DMS 273 (cell line): ENCODE data around the gene ALDH5A1.
A peak's percentile ranks its signal among the peaks of the same experiment; 100 is the strongest.

Experiments
- DNase-seq: peaks from one replicate; lab custom pipeline; 2025; ENCODE audit not compliant: unreplicated experiment; lab: John Stamatoyannopoulos, UW

The ALDH5A1 gene

DNA sequence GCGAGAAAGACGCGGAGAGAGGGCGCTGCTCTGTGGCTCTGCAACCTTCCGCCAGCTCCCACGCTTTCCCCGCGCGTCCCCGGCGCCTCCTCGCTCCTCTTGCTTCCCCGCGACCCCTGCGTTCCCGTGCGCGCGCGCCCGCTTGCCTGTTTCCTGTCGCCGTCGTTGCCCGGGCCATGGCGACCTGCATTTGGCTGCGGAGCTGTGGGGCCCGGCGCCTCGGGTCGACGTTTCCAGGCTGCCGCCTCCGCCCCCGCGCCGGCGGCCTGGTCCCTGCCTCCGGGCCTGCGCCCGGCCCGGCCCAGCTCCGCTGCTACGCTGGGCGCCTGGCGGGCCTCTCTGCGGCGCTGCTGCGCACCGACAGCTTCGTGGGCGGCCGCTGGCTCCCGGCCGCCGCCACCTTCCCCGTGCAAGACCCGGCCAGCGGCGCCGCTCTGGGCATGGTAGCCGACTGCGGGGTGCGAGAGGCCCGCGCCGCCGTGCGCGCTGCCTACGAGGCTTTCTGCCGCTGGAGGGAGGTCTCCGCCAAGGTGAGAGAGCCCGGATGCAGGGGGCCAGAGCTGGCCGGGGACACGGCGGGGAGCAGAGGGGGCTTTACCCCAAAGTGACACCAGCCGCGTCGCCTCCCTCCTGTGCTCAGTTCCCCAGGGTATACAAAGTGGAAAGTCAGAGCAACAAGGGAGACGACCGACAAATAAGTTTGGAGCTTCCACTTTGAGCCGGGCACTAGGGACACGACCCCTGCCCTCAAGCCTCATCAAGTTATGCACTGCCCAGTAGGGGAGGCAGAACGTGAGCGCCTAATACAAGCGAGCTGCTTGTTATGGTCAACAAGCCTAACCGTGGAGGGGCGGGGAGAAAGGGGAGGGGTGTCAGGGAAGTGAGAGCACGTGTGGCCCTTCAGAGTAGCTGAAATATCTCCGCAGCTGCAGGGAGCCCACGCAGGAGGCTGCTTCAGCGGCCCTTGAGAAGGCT, at the start of gene ALDH5A1:
TSS of gene ALDH5A1 (plus strand) at position 149 of the 975 bp plus-strand sequence. CDS start at position 177, 28 bp downstream.
- peak; percentile 89 for DNase-seq

DNA sequence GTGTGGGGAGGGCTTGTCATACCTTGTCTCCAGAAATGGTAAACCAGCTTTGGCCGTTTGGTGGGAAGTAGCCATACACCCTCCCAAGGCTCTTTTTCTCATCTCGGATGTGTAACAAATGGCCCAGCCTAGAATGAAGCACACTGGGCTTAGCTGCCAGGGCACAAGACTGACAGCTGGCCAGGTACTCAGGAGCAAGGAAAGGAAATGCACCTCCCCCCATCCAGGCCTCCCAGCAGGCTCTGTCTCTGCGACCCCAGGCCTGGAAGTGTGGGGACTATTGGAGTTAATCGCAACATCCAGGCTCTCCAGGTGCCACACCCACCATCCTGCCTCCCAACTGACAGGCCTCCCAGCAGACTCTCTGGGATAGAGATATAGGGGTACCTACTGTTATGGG, 49.1 kb upstream of the ALDH5A1 start:
- no peak for DNase-seq

DNA sequence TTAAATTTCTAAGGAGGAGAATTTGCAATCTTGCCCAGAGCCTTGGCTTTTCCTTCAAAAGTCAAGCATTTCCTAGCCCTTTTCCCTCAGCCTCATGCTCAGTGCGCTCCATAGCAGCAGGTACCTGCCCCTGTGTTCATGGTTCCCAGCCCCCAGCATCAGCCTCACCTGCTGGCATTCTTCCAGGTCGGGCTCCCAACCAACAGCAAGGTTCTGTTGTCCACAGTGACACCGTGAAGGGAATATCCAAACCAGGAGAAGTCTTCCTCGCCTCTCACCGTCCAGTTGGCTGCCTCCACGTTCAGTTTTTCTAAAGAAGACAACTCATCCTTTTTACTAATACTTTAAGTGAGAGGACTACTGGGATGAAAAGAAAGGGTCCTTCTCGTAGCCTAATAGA, 48.1 kb upstream of the ALDH5A1 start:
- DNase-seq: no peak

DNA sequence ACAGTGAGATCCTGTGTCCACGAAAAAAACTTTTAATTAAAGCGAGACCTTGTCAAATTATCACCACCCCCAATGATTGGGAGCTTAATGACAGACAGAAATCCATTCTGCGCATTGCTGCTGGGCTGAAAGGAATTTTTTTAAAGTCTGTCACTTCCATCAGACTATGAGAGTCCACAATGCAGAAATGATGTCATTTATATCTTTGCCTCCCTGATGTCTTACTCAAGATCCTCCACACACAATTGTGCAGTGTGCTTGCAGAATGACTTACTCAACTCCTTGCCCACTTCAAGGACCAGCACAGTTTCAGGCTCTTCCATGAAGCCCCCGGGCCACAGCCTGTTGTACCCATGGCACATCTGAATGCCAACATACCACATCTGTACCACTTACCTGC, 46.4 kb upstream of the ALDH5A1 start:
- DNase-seq: no peak

DNA sequence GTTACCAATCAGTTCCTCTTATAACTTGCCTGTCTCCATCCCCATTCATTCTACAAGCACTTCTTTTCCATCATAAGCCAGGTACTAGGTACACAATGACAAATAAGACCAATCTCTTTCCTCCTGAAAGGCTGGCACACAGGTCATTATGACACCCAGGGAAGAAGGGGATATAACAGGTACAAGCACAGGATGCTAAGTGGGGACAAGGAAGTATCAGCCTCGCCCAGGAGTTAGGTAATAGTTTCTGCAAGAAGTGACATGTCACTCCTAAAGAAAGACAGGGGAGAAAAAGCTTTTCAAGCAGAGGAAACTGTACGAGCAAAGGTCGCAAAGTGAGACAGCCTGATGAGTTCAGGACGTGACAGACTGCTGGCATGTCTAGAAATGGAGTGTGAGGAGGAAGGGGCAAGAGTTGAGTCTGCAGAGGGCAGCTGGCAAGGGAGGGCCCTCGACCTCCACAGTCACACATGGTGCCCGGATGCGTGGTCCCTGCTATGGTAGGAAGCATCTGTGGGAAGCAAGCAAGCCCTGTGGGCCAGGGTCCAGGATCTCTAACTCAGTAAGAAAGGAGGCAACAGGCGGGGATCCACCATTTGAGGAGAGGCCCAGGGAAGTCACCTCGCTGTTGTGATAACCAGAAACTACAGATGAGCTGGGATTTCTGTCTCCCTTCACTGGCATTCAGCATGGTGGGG, 45.8 kb upstream of the ALDH5A1 start:
- DNase-seq: no peak

DNA sequence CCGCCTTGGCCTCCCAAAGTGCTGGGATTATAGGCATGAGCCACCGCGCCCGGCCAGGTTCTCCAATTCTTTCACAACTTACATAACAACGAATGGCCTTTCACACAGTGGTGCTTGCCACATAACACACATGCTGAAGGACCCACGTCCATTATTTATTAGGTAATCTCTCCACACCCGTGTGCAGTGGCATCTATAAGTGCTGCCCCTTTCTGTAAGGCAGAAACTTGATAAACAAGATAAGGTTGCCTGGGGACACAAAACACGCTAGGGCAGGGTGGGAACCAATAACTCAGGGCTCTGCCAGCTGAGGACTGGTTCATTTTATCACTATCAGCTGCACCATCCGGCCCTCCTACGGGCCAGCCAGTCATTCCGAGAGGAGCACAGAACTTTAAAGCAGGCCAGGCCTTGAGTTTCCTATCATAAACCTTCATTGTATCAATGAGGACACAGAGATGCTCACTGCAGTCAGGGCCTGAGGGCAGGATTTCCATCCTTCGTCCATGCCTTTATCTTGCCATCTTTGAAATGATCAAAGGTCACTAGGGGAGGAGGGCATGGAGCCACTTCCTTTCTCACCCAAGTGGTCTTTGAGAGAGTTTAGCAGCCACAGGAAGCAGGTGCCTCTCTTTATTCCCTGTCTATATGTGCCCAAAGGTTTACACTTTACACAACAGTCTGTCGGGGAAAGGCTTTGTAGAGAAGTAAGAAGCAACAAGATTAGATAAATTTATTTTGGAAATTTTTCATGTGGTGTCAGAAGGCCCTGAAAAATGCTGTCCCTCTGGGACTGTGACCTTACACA, 43.0 kb upstream of the ALDH5A1 start:
- no peak for DNase-seq

DNA sequence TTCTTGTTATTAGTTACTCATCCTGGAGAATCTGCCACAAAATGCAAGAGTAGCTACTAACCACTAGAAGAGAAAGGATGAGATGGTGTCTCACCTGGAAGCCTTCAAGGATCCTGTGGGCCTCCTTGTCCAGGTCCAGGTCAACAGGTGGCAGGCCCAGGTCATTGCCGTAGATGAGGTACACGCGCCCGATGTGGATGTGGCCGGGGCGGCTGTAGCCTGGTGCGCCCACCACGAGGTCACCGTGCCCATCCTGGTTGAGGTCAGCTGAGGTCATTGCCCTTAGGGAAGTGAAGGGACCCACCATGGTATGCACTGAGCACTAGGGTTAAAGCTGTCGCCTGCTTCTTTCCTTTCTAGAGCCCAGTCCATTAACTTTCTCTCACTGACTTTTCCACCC, 40.8 kb upstream of the ALDH5A1 start:
- no peak for DNase-seq

DNA sequence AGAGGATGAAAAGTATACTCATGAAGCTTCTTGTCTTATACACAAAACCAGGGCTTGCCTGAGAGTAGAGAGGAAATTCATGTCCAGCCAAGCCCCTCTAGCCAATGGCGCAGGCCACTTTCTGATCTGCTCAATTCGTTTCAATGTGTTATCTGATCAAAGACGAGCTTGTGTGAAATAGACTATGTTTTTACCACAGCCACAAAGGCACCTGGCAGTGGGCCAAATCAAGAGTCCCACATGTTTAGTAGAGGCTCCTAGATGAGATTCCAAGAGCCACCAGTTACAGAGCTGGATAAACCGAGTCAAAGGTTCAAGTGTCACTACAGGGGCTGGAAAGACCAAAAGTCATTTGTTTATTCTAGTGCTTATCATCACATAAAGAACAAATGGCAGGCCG, 40.3 kb upstream of the ALDH5A1 start:
- no peak for DNase-seq

DNA sequence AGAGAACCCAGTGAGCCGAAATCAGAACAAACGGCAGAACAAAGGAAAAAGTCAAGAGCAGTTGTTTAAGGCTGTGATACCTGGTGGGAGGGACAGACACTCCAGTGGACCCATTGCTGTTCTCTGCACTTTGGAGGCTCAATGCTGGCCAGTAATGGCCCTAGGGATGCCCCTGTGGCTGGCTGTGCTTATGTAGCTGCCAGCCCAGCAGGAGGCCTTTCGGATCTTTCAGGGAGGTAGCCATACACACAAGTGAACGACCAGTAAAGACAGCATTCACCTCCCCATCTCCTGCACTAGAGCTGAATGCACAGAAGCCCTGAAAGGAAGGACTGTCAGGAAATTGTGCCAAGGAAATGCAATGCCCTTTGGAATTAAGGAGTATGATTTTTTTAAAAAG, 39.7 kb upstream of the ALDH5A1 start:
- no peak for DNase-seq

DNA sequence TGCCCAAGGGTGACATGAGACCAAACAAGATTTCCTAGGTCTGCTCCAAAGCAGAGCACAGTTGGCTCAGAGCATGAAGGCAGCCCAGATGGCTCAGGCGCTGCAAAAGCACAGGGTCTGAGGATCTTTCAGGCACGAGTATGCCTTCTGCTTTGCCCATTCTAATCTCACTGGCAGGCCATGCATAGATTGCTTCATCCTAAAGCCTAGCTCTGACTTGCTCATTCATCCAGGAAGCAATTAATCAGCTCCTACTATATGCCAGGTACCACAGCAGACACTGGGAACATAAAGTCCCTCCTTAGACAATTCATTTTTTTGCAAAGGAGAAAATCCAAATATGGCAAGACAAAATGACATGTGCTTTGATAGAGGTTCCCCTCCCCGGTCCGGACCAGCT, 36.6 kb upstream of the ALDH5A1 start:
- peak; percentile 19 for DNase-seq

DNA sequence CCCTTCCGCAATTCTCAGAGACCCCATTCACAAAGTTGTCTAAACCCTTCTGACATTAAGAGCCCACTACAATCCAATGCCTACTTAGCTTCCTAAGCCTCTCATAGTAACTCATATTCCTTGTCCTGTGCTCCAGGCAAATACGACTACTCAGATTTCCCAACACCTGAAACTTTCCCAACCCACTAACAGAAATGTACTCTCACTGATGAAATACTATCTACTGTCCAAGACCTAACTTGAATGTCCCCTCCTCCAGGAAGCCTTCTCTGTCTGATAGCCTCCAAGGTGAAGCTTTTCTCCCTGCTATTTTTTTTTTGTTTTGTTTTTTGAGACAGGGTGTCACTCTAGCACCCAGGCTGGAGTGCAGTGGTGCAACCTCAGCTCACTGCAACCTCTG, 35.8 kb upstream of the ALDH5A1 start:
- DNase-seq: no peak

DNA sequence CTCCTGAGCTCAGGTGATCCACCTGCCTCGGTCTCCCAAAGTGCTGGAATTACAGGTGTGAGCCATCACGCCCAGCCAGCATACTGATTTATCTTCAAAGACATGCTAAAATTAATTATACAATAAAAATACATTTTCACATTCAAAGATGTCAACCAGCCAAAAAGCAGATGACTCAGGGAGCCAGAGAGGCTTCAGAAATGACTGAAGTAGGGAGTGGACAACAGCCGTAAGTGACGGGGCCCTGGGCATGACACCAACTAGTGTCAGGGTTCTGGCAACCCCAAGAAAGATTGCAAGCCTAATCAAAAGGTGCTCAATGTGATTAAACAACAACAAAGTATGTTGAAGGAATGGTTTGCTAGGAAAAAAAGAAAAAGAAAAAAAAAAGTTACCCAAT, 33.8 kb upstream of the ALDH5A1 start:
- no peak for DNase-seq

DNA sequence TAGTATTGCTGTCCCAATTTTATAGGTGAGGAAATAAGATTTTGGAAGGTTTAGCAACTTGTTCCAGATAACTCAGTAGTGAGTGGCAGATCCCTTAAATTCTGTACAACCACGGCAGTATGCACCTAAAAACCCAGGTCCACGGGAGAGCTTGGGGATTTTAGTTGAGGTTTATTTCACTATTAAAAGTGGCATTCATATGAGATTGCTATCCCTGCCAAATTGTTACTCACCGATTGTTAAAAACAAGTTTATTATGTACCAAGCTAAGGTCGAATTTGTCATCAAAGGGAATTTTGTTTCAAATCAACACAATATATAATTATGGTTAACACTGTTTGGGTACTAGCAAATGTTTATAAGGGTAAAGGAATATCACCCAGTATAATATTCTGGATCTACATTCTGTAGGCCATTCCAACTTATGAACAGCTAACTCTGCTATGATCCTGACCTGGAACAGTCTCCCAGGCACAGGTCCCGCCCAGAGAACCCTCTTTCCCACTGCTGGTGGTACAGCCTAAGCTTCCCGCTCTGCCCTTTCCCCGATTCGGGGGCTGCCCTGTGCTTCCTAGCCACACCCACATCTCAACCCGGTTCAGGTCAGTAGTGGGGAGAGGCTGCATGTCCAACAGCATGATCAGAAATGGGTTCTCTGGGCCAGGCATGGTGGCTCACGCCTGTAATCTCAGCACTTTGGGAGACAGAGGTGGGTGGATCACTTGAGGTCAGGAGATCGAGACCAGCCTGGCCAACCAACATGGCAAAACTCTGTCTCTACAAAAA, 30.3 kb upstream of the ALDH5A1 start:
- no peak for DNase-seq

DNA sequence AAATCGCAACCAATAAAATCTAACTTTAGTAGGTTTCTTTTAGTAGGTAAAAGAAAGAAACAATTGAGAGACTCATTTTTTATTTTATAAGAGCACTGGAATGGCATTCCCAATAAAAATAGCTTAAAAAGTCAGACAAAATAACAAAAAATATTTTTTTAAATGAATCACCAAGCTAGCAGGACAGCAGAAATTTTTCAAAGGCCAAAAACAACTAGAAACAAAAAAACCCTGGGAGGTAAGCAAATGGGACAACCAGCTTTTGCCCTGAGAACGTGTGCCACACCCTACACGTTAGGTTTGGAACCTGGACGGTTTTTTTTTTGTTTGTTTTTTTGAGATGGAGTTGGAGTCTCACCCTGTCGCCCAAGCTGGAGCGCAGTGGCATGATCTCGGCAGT, 25.0 kb upstream of the ALDH5A1 start:
- DNase-seq: no peak

DNA sequence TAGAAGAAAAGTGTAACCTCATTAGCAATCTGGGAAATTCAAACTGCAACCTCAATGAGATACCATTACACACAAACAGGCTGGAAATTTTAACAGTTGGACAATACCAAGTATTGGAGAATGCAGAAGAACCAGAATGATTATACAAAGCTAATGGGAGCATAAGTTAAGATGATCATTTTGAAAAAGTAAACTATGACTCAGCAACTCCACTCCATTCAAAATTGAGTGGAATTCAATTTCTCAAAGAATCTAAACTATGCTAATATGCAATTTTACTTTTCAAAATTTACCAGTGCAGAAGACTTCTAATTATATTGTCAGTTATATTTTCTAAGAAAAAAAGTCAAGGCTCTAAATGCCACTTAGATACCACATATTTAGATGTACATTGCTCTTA, 22.6 kb upstream of the ALDH5A1 start:
- DNase-seq: no peak

DNA sequence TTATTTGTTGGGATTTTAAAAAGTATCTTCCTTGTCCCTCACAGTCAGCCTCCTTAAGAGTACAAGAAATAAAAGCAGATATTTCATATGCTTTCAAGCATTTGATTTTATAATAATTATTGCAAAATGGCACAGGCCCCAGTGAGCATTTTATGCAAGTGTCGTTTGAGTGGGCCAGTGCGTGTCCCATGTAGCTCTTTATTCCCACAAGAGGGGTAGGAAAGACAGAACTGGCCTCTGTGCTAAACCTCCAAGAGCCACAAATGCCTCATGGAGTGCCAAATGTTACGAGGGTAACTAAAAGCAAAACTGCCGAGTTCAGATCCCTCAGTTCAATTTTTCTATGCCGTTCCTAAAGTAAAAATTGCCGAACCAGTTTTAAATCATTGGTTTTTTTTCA, 18.1 kb upstream of the ALDH5A1 start:
- no peak for DNase-seq

DNA sequence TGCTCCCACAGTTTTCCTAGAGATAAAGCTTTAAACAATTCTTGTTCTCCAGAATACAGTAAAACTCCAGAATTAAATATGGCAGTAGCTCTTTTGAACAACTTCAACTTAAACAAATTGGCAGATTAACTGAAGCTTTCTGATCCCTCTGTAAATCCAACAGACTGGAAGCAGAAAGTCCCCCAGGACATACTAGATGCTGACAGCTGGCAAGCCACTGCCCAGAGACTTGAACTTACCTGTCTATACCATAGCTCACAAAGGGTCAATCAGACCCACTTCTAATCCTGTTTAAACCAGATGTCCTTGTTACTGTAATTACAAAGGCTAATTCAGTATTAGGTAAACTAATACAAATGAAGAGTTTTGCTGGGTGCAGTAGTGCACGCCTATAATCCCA, 17.7 kb upstream of the ALDH5A1 start:
- DNase-seq: no peak

DNA sequence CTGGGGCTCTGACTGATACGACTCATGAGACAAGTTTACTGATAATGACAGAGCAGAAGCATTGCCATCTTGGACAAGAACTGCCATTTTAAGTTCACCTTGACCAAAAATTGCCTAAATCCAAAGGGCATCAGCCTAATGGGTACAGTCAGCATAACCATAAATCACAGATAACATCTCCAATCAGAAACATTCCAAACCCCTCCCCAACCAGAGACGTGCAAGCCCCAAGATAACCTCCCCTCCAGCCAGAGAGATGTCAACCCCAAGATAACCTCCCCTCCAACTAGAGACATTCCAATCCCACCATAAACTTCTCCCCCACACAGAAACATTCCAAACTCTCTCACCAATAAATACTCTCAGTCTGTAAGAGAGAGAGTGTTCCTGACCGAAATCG, 15.9 kb upstream of the ALDH5A1 start:
- no peak for DNase-seq

DNA sequence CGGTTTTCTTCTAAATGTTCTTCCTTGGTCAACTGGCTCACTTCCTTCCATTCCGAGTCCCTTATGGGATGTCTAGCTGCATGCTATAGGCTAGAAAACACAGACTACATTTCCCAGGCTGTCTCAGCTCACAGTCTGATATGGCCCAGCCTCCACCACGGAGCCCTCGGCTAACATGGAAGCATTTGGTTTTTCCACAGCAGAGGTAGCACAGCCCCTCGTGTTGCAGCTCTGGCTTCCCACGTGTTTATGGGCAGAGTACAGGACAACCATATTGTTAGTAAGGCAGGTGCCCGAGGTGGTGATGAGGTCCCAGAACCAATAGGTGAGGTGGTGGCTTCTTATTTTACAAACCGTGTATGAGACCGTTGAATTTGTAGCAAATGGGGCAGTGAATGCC, 14.1 kb upstream of the ALDH5A1 start:
- DNase-seq: no peak

DNA sequence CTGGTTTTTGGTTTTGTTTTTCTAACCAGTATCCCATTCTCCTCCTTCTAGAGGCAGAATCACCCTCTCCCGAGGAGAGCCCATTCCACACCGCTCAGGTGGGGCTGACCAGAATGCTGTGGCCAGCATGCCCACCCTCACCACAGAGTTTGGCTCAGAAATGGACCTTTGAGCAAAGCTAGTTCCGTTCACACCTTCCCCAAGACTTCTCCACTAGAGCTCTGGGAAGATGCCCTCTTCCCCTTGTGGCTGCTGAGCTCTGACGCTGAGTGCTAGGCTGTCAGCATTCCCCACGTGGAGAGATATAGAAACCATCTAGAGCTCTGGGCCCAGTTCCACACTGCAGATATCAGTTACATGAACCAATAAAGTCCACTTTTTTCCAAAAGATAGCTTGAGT, 13.3 kb upstream of the ALDH5A1 start:
- DNase-seq: no peak
